T-helper 1 cell (primary cell): ENCODE results near the gene NEGR1.

ENCODE experiments used
- DNase-seq, 5 donors: peaks; one replicate each; pipeline ENCODE4 v3.0.0-alpha.2; 2012 to 2020

NEGR1 gene

GRCh38 chr1:71428029-71428428, 854.3 kb downstream of the NEGR1 start:
- DNase-seq = no peak

GRCh38 chr1:71427066-71427465, 855.3 kb downstream of the NEGR1 start:
- DNase-seq = no peak

GRCh38 chr1:71424536-71424935, 857.8 kb downstream of the NEGR1 start:
- DNase-seq = no peak

GRCh38 chr1:71422221-71422620, 860.1 kb downstream of the NEGR1 start:
- DNase-seq = no peak

GRCh38 chr1:71417421-71417820, 864.9 kb downstream of the NEGR1 start:
- DNase-seq = no peak

- DNase-seq = no peak
These were observed 868.2 kb downstream of the NEGR1 start for GRCh38 chr1:71414179-71414578.

GRCh38 chr1:71413441-71414175, 868.7 kb downstream of the NEGR1 start:
- no peak for DNase-seq

GRCh38 chr1:71400050-71400449, 882.3 kb downstream of the NEGR1 start:
- no peak for DNase-seq

- no peak for DNase-seq
These were observed 882.7 kb downstream of the NEGR1 start for GRCh38 chr1:71399594-71399993.

- no peak for DNase-seq
These were observed 889.0 kb downstream of the NEGR1 start for GRCh38 chr1:71393301-71393700.

- no peak for DNase-seq
These were observed 891.8 kb downstream of the NEGR1 start for GRCh38 chr1:71390518-71390917.

- DNase-seq = no peak
These were observed 904.5 kb downstream of the NEGR1 start for GRCh38 chr1:71377886-71378285.

- no peak for DNase-seq
These were observed 909.8 kb downstream of the NEGR1 start for GRCh38 chr1:71372496-71372895.

GRCh38 chr1:71371581-71371980, 910.8 kb downstream of the NEGR1 start:
- DNase-seq = no peak

- no peak for DNase-seq
These were observed 918.1 kb downstream of the NEGR1 start for GRCh38 chr1:71364236-71364635.

- no peak for DNase-seq
These were observed 919.6 kb downstream of the NEGR1 start for GRCh38 chr1:71362691-71363090.

- no peak for DNase-seq
These were observed 920.3 kb downstream of the NEGR1 start for GRCh38 chr1:71362076-71362475.

GRCh38 chr1:71357708-71358107, 924.6 kb downstream of the NEGR1 start:
- DNase-seq = no peak

GRCh38 chr1:71351438-71351837, 930.9 kb downstream of the NEGR1 start:
- DNase-seq = no peak

- no peak for DNase-seq
These were observed 931.5 kb downstream of the NEGR1 start for GRCh38 chr1:71350805-71351204.

GRCh38 chr1:71350330-71350729, 932.0 kb downstream of the NEGR1 start:
- no peak for DNase-seq
